Ramos (cell line): ENCODE data around the gene GCNT1.
"Not testable (repeated sequence)": the region's sequence is repeated elsewhere in the genome, so short reads cannot be mapped to it uniquely, and the experiment has no call there.

ENCODE experiments used
- in situ Hi-C: fragments of 300-500 bp; cut with MboI; formaldehyde crosslinking; loops from one replicate; pipeline ENCODE4 v1.14.3; 2022; ENCODE audit warnings: low sequenced_read_pairs; ENCODE audit not compliant: unreplicated experiment

The GCNT1 gene

GRCh38 chr9:76458903-76459693 lies at the start of gene GCNT1:
TSS of gene GCNT1 (plus strand) at chr9:76459182. CDS start at chr9:76502382, 43,200 bp downstream.
- in situ Hi-C loops = no loop called here

- in situ Hi-C loops = no loop called here
These were observed 46.3 kb upstream of the GCNT1 start for GRCh38 chr9:76412638-76413037.

GRCh38 chr9:76413658-76414057 lies 45.3 kb upstream of the GCNT1 start:
- in situ Hi-C loops = no loop called here

GRCh38 chr9:76414661-76415060 lies 44.3 kb upstream of the GCNT1 start:
- in situ Hi-C loops = no loop called here

GRCh38 chr9:76415154-76415553 lies 43.8 kb upstream of the GCNT1 start:
- in situ Hi-C loops = no loop called here

GRCh38 chr9:76415731-76416130 lies 43.3 kb upstream of the GCNT1 start:
- in situ Hi-C loops = no loop called here

GRCh38 chr9:76417394-76417793 lies 41.6 kb upstream of the GCNT1 start:
- in situ Hi-C loops = no loop called here

- in situ Hi-C loops = no loop called here
These were observed 39.1 kb upstream of the GCNT1 start for GRCh38 chr9:76419782-76420380.

GRCh38 chr9:76423216-76424177 lies 35.5 kb upstream of the GCNT1 start:
- in situ Hi-C loops = no loop called here

GRCh38 chr9:76424491-76424890 lies 34.5 kb upstream of the GCNT1 start:
- in situ Hi-C loops = no loop called here

GRCh38 chr9:76425677-76426453 lies 33.1 kb upstream of the GCNT1 start:
- in situ Hi-C loops = no loop called here

- in situ Hi-C loops = no loop called here
These were observed 32.1 kb upstream of the GCNT1 start for GRCh38 chr9:76426807-76427419.

- in situ Hi-C loops = no loop called here
These were observed 27.4 kb upstream of the GCNT1 start for GRCh38 chr9:76431601-76432000.

GRCh38 chr9:76433406-76433805 lies 25.6 kb upstream of the GCNT1 start:
- in situ Hi-C loops = no loop called here

GRCh38 chr9:76433836-76434235 lies 25.1 kb upstream of the GCNT1 start:
- in situ Hi-C loops = no loop called here

GRCh38 chr9:76434897-76435296 lies 24.1 kb upstream of the GCNT1 start:
- in situ Hi-C loops = not testable (repeated sequence)

- in situ Hi-C loops = not testable (repeated sequence)
These were observed 21.8 kb upstream of the GCNT1 start for GRCh38 chr9:76437017-76437699.

- in situ Hi-C loops = no loop called here
These were observed 20.0 kb upstream of the GCNT1 start for GRCh38 chr9:76438841-76439588.
